GM18511 (cell line): ENCODE results near the gene VWC2.

Experiments
- ATAC-seq: cut with Tn5 transposase; IDR thresholded peaks from one replicate; pipeline ENCODE4 v1.9.1; 2021; ENCODE audit warnings: mild to moderate bottlenecking, moderate library complexity; ENCODE audit not compliant: unreplicated experiment

The VWC2 gene

GRCh38 chr7:49781996-49782395, 8.6 kb downstream of the VWC2 start:
- no peak for ATAC-seq

GRCh38 chr7:49783446-49783845, 10.0 kb downstream of the VWC2 start:
- ATAC-seq = no peak

DNA sequence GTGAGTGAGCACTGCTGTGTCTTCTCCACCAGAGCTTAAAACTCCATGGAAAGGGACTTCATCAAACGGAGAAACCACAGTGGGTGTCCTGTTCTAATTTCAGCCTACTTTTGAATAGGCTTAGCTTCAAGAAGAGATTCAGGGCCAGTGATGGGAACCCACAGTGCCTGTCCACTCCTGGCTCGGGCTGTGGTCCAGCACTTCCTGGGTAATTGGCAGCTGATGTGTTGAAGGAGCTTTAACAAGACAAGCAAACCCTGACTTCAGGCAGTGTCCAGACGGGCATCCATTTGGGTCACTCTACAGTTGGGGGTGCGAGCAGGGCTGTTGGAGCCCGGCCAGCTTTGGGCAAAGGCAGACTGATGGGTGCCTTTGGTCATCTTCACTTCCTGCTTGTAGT, 14.5 kb downstream of the VWC2 start:
- ATAC-seq = no peak

GRCh38 chr7:49788455-49789059, 15.1 kb downstream of the VWC2 start:
- no peak for ATAC-seq

DNA sequence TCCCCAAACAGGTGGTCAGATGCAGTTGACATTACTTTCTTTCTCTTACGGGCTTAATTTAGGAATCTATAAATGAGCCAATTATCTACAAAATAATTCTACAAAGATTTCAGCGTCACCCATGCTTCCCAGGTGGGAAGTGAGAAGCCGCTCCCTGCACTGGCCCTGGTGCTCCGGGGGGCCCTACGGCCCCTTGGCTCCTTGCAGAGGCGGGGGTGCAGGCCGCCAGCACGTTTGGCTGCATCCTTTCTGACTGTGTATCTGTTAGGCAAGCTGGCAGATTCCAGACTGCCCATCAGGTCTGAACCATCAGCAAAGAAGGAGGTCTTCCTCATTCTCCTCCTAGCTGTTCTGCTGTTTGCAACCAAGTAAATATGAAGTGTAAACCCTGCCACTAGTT, 16.3 kb downstream of the VWC2 start:
- ATAC-seq = no peak

DNA sequence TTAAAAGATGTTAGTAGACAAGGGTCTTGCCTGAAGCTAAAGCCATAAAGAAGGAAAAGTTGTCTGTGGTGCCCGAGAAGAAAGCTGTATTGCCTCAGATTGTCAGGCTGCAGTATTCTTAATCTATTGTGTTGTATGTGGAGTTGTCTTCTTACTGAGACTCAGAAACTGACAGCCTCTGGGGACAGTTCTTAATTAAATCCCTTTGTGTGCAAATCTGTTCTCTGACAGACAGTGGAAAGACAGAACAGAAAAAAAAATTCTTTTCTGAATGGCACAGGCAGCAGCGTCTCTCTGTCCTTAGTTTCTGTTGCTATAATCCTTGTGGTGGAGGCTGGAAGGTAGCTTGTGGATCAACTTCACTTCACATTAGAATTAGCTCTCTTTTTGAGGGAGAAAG, 16.8 kb downstream of the VWC2 start:
- ATAC-seq = no peak

GRCh38 chr7:49791088-49791741, 17.8 kb downstream of the VWC2 start:
- ATAC-seq = peak; percentile 94

DNA sequence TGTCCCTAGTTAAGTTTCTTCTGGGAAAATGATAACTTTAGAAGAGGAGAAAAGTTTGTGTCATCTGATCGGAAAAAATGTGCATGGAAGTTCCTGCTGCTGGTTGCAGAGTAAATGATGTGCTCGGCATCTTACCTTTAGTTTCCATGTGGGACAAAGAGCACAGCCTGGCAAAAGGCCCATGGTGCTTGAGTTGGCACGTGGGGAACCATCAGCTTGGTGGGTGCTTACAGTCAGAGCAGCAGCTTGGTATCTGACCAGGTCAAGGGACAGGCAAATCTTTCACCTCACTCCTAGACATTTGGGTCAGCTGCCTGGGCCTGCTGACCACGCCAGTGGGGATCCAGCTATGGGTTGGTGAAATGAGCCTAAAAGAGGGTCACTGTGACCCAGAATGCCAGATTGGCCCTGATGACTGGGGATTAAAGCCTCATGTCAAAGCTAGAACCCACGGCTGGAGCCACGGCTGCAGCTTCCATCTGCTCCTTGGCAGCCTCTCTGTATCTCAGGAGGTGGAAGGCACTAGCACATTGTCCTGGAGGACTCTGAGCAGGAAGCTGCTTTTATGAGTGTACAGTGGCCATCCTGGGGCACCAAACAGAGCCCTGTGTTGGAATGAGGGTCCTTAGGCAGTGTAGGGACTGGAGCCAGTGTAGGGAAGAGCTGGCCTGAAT, 24.7 kb downstream of the VWC2 start:
- ATAC-seq = no peak

DNA sequence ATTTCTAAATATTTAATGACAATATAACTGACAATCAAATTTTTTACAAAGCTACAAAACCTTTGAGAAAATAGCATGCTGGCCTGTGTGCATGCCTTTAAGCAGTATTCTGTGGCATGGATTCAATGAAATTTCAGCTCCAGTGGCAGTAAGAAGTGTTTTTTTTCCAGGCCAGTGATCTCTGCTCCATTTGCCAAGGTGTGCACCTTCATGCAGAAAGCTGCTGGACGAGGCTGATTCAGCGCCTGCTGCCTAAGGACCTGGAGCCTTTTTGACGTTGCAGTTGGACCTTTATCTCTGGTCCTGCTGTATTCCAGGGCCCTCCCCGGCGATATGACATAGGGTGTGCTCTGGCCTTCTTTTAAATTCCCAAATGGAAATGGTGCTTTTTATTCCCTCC, 26.6 kb downstream of the VWC2 start:
- ATAC-seq = no peak

- ATAC-seq = no peak
Measured at GRCh38 chr7:49802600-49802999, 29.2 kb downstream of the VWC2 start.

- no peak for ATAC-seq
Measured at GRCh38 chr7:49803812-49804211, 30.4 kb downstream of the VWC2 start.

DNA sequence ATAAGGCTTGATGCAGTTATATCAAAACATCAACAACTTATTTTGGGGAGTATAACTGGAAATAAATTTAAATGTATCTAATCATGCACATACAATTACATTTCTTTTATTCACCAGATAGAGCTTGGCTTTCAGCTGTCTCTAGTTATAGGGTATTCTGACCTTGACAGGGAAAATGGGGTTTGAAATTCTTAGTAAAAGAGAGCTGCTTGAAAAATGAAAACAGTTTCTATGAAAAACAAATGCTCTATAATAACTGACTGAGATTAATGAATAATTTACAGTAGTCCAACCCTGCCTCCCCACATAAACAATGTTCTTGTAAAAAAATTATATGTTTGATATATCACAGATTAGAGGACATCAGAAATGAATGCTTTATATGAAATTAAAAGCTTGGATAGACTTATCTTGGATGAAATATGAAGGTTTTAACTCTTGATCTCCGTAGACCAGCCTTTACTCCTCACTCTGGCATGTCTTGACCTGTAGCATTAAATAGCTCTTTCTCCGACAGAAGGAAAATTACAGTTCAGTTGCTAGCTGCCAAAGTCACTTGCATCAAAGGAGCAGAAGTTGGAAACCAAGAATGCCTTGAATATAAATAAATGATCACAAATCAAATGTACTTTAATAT, 32.1 kb downstream of the VWC2 start:
- no peak for ATAC-seq

DNA sequence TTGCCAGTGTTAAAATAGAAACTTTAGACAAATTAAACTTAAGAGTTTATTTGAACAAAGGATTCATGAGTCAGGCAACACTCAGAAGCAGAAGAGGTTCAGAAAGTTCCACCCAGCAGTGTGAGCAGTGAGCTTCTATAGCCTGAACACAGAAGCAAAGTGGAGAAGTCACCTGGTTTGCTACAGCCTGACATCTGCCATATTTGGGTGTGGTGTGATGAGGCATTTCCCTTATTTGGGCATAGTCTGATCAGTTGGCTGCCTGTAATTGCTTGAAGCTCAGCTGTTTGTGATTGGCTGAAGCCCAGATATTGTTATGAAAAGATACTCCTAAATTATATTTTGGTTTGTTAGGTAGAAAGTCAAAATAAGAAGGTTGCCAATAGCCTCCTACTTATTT, 39.1 kb downstream of the VWC2 start:
- ATAC-seq = no peak

DNA sequence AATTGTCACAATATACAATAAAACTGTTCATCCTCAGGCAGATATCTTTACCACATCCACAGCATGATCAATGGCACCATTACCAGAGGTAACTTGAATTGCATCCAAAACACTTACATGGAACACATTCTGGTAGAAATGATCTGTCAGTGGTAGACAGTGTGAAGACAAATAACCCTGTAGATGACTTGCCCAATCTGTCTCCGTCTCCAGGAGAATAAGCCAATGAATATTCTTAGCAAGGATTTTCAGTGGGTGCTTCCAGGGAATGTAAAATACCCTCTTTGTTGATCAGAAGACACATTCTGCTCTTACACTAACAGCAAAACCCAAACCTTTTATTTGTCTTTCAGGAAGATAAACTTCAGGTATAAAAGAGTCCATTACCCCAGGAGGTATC, 43.8 kb downstream of the VWC2 start:
- ATAC-seq = no peak

GRCh38 chr7:49821181-49821580, 47.7 kb downstream of the VWC2 start:
- no peak for ATAC-seq

DNA sequence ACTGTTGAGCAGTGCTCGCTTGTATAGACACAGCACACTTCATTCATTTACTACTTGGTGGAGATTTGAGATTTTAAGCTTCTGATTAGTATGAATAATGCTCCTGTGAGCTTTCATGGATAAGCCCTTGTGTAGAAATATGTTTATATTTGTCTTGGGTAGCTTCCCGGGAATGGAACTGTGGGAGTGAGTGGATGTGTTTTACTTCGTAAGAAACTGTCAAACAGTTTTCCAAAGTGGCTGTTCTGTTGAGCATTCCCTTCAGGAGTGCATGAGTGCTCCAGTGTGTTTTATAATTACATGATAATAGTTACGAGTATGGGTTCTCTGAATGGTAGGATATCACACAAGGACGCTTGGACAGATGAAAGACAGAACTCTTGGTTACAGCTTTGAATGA, 49.4 kb downstream of the VWC2 start:
- ATAC-seq = no peak

GRCh38 chr7:49823566-49823965, 50.1 kb downstream of the VWC2 start:
- ATAC-seq = no peak

DNA sequence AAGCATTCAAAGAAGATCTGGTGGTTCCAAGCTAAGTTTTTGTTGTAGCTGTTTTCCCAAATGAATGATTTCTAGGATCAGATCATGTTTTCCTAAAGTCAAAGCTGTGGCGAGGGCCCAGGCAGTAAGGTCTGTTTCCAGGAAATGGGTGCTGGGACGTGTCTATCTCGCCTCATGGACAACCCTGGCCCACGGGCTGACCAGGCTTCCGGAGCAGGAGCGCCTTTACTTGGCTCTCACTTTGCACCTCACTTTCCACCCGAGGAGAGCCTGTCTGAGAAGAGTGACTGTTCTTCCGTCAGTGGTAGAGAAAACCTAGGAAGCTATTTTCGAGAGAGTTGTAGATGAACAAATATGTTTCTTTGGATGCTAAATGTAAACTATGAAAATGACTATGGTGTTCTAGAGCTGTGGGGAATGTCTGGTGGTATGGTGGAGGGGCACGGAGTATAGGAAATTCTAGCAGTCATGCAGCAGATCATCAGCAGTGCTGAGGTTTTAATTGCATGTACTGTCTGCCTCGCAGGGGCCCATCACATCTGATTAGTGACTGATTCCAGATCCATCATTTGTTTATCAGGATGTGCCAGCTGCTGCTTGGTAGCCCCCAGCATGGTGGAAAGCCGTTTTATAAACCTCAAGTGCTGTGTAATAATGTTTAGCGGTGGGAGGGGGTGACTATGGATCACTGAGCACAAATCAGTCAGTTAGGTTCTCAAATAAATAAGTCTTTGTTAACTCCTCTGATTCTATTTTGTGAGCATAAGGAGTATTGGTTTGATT, 66.6 kb downstream of the VWC2 start:
- ATAC-seq = no peak

DNA sequence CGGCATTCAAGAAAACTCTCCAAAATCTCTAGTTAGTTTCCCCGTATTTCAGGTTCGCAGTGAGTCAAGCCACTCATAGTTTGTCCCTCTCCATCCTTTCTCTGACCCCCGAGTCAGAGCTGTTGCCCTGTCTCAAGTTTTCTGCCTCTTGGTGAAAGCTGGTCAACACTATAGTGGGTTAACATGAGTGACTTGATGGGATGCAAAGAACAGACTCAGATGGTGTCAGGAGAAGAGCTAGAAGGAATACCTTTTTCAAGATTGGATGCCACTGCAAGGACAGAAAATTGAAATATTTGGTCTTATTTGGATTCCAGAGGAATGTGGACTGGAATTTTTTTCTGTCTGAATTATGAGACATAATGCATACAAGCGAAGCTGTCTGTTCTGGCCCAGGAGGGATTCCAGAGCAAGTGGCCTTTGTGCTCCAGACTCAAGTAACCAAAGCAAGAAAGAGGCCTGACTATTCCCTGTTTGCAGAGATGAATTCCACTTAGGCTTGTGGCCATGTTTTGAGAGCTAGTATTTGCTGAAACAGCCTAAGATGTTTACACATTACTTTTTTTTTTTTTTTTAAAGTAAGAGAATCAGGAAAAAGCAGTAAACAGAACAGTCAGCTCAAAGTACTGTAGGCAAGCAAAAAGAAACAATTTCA, 67.4 kb downstream of the VWC2 start:
- ATAC-seq = no peak

DNA sequence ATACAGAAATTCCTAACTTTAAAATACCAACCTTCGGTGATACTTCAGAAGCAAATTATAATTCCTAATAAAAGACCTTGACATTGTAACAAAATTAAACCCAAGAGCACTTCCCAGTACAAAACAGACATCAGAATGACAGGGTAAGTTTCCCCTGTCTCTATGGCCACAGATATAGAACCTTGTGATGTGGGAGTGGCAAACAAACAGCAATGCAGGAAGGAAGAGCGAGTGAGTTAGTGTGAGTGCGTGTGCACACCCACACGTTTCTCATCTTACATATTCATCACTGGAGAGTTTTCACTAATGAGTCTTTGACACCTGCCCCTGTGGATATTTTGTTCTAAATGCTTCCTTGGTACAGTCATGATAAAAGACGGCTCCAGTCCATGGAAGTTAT, 72.2 kb downstream of the VWC2 start:
- no peak for ATAC-seq
